ENCODE results near the gene DNASE1L3. TPM values are rescaled to one million over a fixed set of nuclear protein-coding genes. Genes with fewer than 3 reads are reported as not detected.
"Not testable (repeated sequence)": the region's sequence is repeated elsewhere in the genome, so short reads cannot be mapped to it uniquely, and the experiment has no call there.

The DNASE1L3 gene, protein sequence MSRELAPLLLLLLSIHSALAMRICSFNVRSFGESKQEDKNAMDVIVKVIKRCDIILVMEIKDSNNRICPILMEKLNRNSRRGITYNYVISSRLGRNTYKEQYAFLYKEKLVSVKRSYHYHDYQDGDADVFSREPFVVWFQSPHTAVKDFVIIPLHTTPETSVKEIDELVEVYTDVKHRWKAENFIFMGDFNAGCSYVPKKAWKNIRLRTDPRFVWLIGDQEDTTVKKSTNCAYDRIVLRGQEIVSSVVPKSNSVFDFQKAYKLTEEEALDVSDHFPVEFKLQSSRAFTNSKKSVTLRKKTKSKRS
- not detected in 2 replicates for total RNA-seq (2014; rRNA removed)
- polyA plus RNA-seq (2012): not detected

DNA sequence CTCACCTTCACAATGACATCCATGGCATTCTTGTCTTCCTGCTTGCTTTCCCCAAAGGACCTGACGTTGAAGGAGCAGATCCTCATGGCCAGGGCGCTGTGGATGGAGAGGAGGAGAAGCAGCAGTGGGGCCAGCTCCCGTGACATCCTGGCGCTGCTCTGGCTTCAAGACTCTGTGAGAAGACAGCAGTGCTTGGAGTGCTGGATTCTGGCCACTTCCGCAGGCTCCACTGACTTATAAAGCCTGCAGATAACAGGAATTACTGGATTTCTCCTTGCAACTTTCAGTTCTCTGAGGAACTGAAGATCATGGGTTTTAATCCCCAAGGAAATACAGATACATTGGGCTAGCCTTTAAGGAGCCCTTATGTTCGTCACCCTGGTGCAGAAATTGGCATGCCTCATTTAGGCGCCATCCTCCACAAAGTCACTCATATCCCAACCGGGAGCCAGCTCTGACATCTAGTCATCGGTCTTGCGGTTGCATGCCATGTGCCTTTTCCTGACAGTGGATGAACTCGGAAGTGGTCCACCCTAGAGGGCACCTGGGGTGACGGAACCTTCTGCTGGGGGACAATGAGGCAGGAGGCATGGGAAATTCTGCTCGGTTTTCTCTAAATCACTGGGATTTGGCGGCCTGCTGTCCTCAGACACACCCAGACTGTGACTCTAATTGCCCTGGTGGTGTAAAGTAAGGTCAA is at the start of gene DNASE1L3:
DNASE1L3 (minus strand) TSS at position 212 of the 700 bp plus-strand sequence; CDS start at position 146, 66 bp downstream.
- no peak for DNase-seq (ENCODE audit: low read depth)

DNA sequence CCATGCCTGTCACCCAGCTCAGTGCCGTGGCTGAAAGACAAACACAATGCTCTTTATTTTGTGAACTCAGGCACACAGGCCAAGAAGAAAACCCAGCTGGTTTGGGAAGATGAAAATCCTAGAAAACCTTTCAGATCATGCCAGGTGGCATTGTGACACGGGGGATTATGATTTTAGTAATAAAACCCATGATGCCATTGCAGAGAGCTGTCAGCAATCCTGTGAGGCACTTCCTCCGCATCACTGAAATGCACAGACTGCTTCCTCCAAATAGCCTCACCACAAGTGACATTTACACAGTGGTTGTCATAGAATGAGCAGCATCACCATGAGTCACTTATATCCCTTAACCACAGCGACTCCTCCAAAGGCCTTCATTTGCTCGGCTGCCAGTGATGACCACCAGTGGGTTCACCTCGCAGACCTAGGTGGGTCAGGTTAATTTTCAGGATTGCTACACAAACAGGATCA is 49.5 kb upstream of the DNASE1L3 start:
- peak; percentile 87 for DNase-seq (ENCODE audit: low read depth)

DNA sequence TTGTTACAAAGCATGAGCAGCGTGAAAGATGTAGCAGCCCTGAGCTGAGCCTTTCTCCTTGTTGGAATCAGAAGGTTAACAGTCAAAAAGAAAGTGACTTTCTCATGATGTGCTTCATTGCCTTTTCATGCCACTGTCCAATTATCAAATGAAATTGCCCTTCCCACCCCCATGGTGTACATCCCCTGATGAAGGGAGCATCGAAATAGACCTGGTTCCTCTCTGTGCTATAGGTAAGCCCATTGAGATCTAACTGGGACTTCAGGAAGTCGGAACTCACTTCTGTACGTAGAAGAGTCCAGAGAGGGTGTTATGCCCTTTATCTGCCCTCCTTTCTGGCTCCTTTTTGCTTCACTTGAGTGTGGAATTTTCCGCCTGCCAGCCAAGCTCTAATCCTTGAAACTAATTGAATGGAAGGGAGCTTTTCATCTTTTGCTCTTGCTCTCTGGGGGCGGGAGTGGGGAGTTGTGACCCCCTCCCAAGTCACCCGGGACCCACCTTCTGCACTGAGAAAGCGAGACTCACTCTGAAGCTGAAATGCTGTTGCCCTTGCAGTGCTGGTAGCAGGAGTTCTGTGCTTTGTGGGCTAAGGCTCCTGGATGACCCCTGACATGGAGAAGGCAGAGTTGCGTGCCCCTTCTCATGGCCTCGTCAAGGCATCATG is 47.8 kb upstream of the DNASE1L3 start:
- DNase-seq (ENCODE audit: low read depth): no peak

DNA sequence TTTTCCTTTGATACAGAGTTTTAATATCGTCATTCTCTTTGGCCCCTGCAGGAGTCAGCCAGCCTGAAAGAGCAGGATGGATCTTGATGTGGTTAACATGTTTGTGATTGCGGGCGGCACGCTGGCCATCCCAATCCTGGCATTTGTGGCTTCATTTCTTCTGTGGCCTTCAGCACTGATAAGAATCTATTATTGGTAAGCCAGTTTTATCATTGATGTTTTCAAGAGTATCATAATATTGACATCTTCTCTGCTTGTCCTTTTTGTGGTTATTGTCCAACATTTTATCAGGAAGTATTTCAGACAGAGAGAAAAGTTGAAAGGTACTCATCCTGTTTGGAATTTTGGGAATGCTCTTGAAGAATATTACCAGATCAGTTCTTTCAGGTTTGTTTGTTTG is 45.7 kb upstream of the DNASE1L3 start:
- DNase-seq (ENCODE audit: low read depth): no peak

DNA sequence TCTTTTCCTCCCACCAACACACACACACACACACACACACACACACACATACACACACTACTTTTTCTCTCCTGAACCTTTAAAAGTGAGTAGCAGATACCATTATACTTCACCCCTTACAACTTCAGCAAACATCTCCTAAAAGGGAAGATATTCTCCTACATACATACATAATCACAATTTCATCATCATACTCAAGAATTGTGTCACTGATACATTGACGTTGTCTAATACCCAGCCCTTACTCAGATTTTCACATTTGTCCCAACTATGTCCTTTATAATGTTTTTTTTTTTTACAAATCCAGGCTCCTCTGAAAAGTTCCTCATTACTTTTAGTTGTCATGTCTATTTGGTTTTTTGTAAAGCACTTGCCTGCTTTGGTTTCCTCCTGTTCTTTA is 45.3 kb upstream of the DNASE1L3 start:
- no peak for DNase-seq (ENCODE audit: low read depth)

- DNase-seq (ENCODE audit: low read depth): no peak
Measured at GRCh38 chr3:58254144-58254543, 43.4 kb upstream of the DNASE1L3 start.

- no peak for DNase-seq (ENCODE audit: low read depth)
Measured at GRCh38 chr3:58251631-58252035, 40.9 kb upstream of the DNASE1L3 start.

DNA sequence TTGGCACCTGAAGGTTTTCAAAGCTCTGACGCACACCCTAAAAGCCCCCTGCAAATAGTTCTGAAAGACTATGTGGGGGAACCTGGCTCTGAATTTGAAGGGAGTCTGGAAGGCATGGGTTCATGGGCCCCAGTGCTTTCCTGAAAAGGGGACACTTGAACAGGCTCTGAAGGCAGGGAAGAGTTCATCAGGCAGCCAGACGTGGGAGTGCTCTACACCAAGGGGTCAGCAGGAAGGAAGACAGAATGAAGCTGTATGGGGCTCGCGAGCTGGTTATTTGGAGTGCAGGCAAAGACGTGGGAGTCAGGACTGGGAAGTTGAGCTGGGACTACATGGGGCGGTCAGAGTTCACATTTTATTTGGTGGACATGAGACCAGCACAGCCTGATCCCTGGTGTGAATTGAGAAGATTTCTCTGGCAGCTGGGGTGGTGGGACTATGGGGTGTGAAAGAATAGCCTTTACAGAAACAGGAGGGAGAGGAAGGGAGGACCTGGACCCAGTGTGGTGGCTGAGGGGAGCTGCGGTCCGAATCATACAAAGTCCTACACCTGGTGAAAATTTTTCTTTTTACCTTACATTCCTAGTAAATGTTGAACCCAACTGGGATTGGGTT is 39.4 kb upstream of the DNASE1L3 start:
- no peak for DNase-seq (ENCODE audit: low read depth)

- no peak for DNase-seq (ENCODE audit: low read depth)
Measured at GRCh38 chr3:58249358-58250092, 38.8 kb upstream of the DNASE1L3 start.

DNA sequence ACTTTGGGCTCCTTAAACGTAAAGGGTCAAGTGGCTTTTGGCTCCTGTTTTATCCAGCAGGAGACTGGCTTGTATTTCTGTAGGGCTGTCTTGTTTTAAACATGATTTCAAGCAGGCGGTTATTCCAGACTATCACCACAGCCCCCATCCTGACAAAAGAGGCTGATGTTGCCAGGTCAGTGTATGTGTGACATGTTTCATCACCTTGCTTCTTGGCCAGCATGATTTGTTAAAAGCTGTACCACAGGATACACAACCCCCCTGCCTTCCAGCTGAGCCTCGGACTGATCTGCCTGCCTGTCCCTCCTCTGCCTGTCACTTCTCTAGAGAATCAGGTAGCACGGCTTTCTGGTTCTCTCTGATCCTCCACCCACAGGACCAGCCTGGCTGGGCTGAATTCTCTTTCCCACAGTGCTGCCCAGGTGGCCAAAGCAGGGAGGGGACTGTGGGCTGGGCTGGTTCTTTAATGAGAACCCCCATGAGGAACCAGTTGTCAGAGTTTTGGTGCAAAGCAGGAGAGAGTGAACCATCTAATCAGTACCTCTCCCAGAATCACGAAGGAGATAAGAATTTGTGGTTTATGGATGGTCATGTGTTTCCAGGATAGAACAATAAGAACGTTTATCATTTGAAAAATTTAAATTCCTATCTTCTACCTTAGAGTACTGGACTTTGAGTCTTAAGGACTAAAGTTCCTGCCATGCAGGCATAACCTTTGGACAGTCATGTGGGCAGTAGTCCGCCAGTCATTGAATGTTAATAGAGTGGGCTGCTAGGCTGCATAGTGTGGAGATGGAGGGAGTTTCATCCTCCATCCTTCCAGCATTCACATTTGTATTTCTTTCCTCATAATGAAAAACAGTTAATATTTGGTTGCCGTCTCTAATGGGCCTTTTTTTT is 35.6 kb upstream of the DNASE1L3 start:
- DNase-seq (ENCODE audit: low read depth): no peak

GRCh38 chr3:58243976-58244585 is 33.3 kb upstream of the DNASE1L3 start:
- no peak for DNase-seq (ENCODE audit: low read depth)

DNA sequence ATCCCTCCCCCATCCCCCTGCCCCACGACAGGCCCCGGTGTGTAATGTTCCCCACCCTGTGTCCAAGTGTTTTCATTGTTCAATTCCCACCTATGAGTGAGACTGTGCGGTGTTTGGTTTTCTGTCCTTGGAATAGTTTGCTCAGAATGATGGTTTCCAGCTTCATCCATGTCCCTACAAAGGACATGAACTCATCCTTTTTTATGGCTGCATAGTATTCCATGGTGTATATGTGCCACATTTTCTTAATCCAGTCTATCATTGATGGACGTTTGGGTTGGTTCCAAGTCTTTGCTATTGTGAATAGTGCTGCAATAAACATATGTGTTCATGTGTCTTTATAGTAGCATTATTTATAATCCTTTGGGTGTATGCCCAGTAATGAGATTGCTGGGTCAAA is 32.1 kb upstream of the DNASE1L3 start:
- DNase-seq (ENCODE audit: low read depth): not testable (repeated sequence)

DNA sequence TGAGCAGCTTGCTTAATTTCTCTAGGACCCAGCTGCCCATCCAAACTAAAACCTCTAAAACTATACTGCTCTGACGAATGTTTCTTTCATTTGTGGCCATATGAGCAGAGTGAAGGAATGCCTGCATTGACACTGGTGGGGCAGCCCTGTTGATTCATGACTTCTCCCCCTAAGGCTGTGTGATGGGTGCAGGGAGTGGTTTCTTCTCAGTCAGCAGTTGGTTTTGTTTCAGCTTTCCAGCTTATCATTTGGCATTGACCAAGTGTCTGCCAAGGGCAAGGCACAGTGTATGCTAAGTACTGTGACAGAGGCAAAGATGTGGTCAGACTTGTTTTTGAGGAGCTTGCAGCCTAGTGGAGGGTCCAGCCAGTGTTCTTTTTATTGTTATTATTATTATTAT is 31.6 kb upstream of the DNASE1L3 start:
- DNase-seq (ENCODE audit: low read depth): no peak

DNA sequence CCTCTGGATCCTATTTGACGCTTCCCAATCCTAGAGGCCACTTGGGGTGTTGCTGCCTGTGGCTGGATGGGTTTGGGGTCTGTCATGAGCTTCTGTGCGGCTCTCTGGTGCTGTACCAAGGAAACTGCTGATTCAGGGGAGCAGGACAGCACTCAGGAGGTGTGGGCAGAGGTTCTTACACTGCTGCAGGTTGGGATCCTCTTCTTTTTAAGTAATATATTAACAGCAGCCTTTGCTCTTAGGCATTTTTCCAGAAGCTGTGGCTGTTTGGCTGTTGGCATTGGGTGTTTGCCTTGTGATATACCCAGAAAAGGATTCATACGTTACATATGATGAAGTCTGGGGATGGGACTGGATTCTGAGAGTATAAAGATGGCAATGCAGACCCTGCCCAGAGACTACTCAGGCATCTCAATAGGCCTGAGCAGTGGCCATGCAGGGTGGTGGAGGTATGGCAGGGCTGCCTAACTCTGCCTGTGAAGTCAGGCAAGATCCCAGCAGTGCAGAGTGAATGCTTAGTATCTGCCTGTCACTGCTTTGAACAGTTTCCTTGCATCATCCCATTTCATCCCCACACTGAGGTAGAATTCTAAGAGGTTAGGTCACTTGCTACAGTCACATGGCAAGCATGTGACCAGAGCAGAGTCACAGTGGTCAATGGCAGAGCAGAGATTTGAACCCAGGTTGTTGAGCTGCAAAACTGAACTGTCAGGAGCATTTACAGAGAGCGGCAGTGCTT is 30.7 kb upstream of the DNASE1L3 start:
- DNase-seq (ENCODE audit: low read depth): no peak

DNA sequence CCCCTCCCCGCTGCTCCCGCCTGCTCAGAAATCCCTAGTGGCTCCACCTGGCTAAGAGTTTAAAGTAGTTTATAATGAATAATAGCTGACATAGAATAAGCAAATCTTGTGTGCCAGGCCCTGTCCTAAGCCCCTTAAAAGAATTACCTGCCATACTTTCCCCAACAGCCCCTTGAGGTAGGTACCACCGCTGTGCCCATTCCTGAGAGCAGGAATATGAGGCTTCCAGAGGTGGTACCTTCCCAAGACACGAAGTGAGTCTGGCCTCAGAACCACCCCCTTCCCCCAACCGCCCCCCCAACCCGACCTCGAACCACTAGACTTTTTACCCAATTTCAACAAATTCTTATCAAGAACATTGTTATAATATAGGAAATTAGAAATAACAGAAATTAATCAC is 28.1 kb upstream of the DNASE1L3 start:
- DNase-seq (ENCODE audit: low read depth): no peak

DNA sequence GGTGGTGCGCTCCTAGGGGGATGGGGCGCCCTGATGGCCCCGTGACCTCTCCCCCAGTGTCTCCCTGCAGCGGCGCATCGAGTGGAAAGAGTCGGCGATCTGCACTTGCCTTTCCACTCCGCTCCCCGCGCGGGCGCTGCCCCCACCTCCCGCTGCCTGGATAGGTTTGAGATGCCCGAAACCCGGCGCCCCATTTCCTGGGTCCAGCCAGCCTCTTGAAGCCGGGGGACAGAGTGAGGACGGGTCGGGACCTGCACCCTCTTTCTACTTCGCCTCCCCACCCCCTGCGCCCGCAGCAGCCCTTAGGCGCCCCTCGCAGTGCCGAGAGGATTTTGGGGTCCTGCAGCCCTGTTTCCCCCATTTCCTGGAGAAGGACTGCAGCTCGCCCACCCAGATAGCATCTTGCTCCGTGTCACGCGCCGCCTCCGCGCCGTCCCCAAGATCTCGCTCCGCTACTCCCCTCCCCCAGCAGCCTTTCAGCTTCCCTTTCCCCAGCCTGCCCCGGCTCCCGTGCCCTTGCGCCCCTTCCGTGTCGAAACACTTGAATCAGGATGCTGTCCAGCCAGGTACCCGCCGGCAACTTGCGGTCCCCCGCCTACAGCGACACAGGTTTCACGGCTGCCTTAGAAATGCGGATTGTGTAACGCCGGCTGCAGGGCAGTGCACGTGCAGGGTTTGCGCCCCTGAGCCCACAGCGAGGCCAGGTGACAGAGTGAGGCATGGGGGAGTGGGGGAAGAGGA is 27.3 kb upstream of the DNASE1L3 start:
- peak; percentile 55 for DNase-seq (ENCODE audit: low read depth)

- DNase-seq (ENCODE audit: low read depth): peak; percentile 64
Measured at GRCh38 chr3:58237238-58237940, 26.6 kb upstream of the DNASE1L3 start, which contains the start of gene ABHD6. ABHD6 (plus strand) TSS chr3:58237792; CDS start chr3:58256587, 18,795 bp downstream.

All from LHCN-M2 (cell line).